SKM-1 (cell line): ENCODE data around the gene ENAH.

ENCODE experiments used
- DNase-seq: peaks from one replicate; lab custom pipeline; 2025; ENCODE audit not compliant: unreplicated experiment; lab: John Stamatoyannopoulos, UW

The ENAH gene

GRCh38 chr1:225572422-225572821 is 80.5 kb downstream of the ENAH start:
- DNase-seq: no peak

GRCh38 chr1:225567789-225568188 is 85.1 kb downstream of the ENAH start:
- no peak for DNase-seq

- DNase-seq: peak; percentile 91
Observed at GRCh38 chr1:225565847-225566246, 87.1 kb downstream of the ENAH start.

- DNase-seq: no peak
Observed at GRCh38 chr1:225561675-225562074, 91.2 kb downstream of the ENAH start.

GRCh38 chr1:225559902-225560301 is 93.0 kb downstream of the ENAH start:
- no peak for DNase-seq

GRCh38 chr1:225559326-225559725 is 93.6 kb downstream of the ENAH start:
- no peak for DNase-seq

- DNase-seq: no peak
Observed at GRCh38 chr1:225556694-225557093, 96.2 kb downstream of the ENAH start.

GRCh38 chr1:225555821-225556220 is 97.1 kb downstream of the ENAH start:
- no peak for DNase-seq

GRCh38 chr1:225554216-225554812 is 98.6 kb downstream of the ENAH start:
- peak; percentile 30 for DNase-seq

GRCh38 chr1:225549821-225550220 is 103.1 kb downstream of the ENAH start:
- no peak for DNase-seq

- no peak for DNase-seq
Observed at GRCh38 chr1:225548140-225548857, 104.6 kb downstream of the ENAH start.

GRCh38 chr1:225545649-225546048 is 107.3 kb downstream of the ENAH start:
- DNase-seq: no peak

GRCh38 chr1:225544924-225545323 is 108.0 kb downstream of the ENAH start:
- no peak for DNase-seq

- no peak for DNase-seq
Observed at GRCh38 chr1:225544263-225544662, 108.7 kb downstream of the ENAH start.

GRCh38 chr1:225543350-225543749 is 109.6 kb downstream of the ENAH start:
- no peak for DNase-seq

- no peak for DNase-seq
Observed at GRCh38 chr1:225541383-225541782, 111.5 kb downstream of the ENAH start.

GRCh38 chr1:225539575-225539974 is 113.3 kb downstream of the ENAH start:
- DNase-seq: no peak

GRCh38 chr1:225539069-225539468 is 113.9 kb downstream of the ENAH start:
- DNase-seq: no peak

- no peak for DNase-seq
Observed at GRCh38 chr1:225537554-225538251, 115.2 kb downstream of the ENAH start.

- no peak for DNase-seq
Observed at GRCh38 chr1:225535280-225535679, 117.6 kb downstream of the ENAH start.

GRCh38 chr1:225534772-225535171 is 118.2 kb downstream of the ENAH start:
- no peak for DNase-seq

- no peak for DNase-seq
Observed at GRCh38 chr1:225534135-225534534, 118.8 kb downstream of the ENAH start.
